HUES6 (cell line): Measurements from ENCODE around the gene NHSL1.

Experiments used
- H3K27ac ChIP-seq: 2 replicates; pipeline ENCODE4 v1.7.0; 2013; ENCODE audit warnings: low read depth, mild to moderate bottlenecking, low read length, inconsistent platforms
- H3K27me3 ChIP-seq: 2 replicates; pipeline ENCODE4 v1.6.1; 2013; ENCODE audit warnings: low read length; ENCODE audit not compliant: control insufficient read depth, insufficient read depth
- H3K36me3 ChIP-seq: 2 replicates; pipeline ENCODE4 v1.6.1; 2013; ENCODE audit warnings: low read length; ENCODE audit not compliant: control insufficient read depth, insufficient read depth
- H3K4me1 ChIP-seq: 2 replicates; pipeline ENCODE4 v1.6.1; 2013; ENCODE audit warnings: low read length; ENCODE audit not compliant: control insufficient read depth, insufficient read depth
- H3K4me3 ChIP-seq: 2 replicates; pipeline ENCODE4 v1.5.1; 2013; ENCODE audit warnings: low read depth, low read length
- H3K9ac ChIP-seq: one replicate; pipeline ENCODE4 v1.6.1; 2013; ENCODE audit warnings: mild to moderate bottlenecking, low read length
- H3K9me3 ChIP-seq: 2 replicates; pipeline ENCODE4 v1.6.1; 2013; ENCODE audit warnings: low read depth, low read length; ENCODE audit not compliant: control insufficient read depth, insufficient read depth

The NHSL1 gene

DNA sequence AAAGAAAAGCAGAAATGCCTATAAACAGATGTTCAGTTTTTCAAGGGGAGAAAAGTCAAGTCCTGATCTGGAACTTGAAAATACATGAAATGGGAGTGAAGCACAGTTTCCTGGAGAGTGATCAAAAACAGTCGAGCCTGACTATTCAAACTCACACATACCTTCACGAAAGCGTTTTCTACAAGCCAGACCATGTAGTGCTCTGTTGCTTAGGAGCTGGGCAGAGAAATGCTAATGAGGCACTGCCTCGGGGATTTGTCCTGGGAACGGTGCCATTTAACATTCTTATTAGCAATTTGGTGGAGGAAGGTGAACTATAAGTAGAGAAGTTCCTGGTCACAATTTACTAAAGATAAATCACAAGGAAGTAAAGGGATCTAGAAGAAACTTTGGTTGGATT is 5.9 kb downstream of the NHSL1 start:
- peak overlapping the region; percentile 44; the same call in 1 of the 2 replicates for H3K27ac ChIP-seq
- no peaks in the 10 kb centered on the region for H3K27me3 ChIP-seq
- peaks cover 8% of the 10 kb centered on the region for H3K36me3 ChIP-seq
- H3K4me3 ChIP-seq, result peak overlapping the region; percentile 4; the same call in 1 of the 2 replicates
- no peaks in the 10 kb centered on the region for H3K9me3 ChIP-seq
- peaks cover 53% of the 10 kb centered on the region for H3K4me1 ChIP-seq
- no peak overlapping the region for H3K9ac ChIP-seq

DNA sequence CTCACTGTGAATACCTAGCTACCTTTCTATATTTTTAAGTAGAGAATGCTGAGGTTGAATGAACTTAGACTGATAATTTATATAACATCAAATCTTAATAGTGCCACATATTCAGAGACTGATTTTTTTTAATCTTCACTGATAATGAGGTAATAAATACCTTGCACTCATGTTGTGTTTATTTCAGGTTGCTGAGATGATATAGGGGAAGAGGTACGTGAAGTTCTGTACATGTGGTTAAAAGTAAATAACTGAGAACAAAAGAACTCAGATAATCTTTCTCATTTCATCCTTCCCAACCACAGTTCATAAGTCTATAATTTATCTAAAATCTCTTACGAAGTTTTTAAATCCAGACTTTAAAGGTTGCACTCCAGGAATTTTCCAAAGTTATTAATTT is 6.4 kb downstream of the NHSL1 start:
- H3K36me3 ChIP-seq, result peaks cover 8% of the 10 kb centered on the region
- H3K4me1 ChIP-seq, result peaks cover 48% of the 10 kb centered on the region
- no peaks in the 10 kb centered on the region for H3K9me3 ChIP-seq
- H3K27ac ChIP-seq, result no peak overlapping the region
- H3K27me3 ChIP-seq, result no peaks in the 10 kb centered on the region
- no peak overlapping the region for H3K4me3 ChIP-seq
- H3K9ac ChIP-seq, result no peak overlapping the region

DNA sequence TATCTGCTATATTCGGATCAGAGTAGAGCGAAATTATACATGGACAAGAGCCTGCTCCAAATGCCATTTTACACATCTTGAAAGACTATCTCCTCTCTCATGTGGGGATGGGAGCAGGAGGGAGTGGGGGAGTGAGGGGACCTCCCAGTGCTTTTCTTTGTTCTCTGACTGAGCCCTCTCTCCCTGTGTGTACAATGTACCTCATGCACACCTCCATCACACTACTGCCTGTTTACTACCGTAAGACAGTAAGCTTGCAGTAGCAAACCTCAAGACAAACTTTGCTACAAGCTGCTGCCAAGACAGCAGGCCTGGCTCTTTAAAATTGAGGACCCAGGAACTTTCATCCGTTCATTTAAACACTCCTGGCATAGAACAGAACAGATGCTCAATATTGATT is 7.2 kb downstream of the NHSL1 start:
- H3K4me3 ChIP-seq, result no peak overlapping the region
- H3K9me3 ChIP-seq, result no peaks in the 10 kb centered on the region
- H3K9ac ChIP-seq, result no peak overlapping the region
- peaks cover 8% of the 10 kb centered on the region for H3K36me3 ChIP-seq
- no peak overlapping the region for H3K27ac ChIP-seq
- H3K4me1 ChIP-seq, result peaks cover 44% of the 10 kb centered on the region
- no peaks in the 10 kb centered on the region for H3K27me3 ChIP-seq

DNA sequence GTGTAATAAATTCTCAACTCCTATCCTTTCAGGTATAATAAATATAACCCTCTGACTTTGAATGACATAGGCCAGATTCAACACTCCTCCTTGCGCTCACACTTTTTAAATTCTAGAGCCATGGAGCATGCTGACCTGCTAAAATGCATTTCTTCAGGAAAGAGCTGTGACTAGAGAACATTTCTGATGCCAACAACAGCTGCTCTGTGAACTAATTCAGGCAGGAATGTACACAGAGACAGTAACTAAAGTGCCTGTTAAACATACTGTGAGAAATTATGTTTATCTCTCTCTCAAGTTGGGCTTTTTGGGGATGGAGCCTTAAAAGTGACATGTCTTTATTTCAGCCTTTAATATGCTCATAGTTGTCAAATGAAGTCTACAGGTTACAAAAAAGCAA is 8.3 kb downstream of the NHSL1 start:
- H3K27ac ChIP-seq, result no peak overlapping the region
- peaks cover 50% of the 10 kb centered on the region for H3K4me1 ChIP-seq
- no peaks in the 10 kb centered on the region for H3K9me3 ChIP-seq
- H3K9ac ChIP-seq, result no peak overlapping the region
- H3K27me3 ChIP-seq, result no peaks in the 10 kb centered on the region
- H3K4me3 ChIP-seq, result no peak overlapping the region
- peaks cover 5% of the 10 kb centered on the region for H3K36me3 ChIP-seq

DNA sequence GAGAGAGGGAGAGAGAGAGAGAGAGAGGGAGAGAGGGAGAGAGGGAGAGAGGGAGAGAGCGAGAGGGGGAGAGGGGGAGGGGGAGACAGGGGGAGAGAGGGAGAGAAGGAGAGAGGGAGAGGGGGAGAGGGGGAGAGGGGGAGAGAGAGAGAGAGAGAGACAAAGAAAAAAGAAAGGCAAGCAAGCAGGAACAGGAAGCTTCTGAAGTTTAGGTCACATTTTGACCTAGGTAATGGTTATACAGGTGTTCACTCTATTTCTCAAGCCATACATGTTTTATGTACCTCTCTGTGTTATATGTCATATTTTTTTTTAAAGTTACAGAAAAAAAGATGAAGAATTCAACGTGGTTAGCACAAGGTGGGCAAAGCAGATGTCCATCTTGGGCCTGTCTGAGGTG is 9.4 kb downstream of the NHSL1 start:
- no peak overlapping the region for H3K9ac ChIP-seq
- H3K36me3 ChIP-seq, result peaks cover 3% of the 10 kb centered on the region
- no peak overlapping the region for H3K4me3 ChIP-seq
- no peaks in the 10 kb centered on the region for H3K9me3 ChIP-seq
- H3K27me3 ChIP-seq, result no peaks in the 10 kb centered on the region
- peaks cover 59% of the 10 kb centered on the region for H3K4me1 ChIP-seq
- no peak overlapping the region for H3K27ac ChIP-seq

DNA sequence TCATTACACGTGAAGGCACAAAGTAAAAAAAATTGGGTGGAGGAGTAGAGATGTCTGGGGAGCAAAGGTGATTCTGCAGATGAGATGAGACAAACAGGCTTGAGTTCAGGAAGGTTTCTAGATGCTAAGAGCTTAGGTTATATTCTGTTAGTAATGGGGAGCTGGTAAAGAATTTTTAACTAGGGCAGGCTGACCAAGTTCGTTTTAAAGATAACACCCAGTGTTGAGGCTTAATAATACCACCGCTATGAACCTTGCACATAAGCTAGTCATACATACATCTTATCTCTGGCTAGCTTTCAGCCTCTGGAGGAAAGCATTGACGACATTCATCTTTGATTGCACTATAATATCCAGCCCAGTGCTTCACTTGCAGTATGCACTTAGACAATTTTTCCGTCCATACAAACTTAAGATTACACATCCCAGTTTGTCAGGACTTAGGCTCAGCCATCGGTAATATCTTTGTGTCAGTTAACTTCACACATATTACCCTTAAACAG is 12.1 kb downstream of the NHSL1 start:
- Histone ChIP-seq H3K9ac (no peak overlapping the region), H3K4me1 (peaks cover 49% of the 10 kb centered on the region), H3K27me3 (no peaks in the 10 kb centered on the region), H3K9me3 (no peaks in the 10 kb centered on the region), H3K27ac (peak overlapping the region; percentile 37; the same call in 1 of the 2 replicates), H3K36me3 (0 out of 2 replicates have a peak, but pooled peaks cover 4% of the 10 kb centered on the region), H3K4me3 (no peak overlapping the region)

DNA sequence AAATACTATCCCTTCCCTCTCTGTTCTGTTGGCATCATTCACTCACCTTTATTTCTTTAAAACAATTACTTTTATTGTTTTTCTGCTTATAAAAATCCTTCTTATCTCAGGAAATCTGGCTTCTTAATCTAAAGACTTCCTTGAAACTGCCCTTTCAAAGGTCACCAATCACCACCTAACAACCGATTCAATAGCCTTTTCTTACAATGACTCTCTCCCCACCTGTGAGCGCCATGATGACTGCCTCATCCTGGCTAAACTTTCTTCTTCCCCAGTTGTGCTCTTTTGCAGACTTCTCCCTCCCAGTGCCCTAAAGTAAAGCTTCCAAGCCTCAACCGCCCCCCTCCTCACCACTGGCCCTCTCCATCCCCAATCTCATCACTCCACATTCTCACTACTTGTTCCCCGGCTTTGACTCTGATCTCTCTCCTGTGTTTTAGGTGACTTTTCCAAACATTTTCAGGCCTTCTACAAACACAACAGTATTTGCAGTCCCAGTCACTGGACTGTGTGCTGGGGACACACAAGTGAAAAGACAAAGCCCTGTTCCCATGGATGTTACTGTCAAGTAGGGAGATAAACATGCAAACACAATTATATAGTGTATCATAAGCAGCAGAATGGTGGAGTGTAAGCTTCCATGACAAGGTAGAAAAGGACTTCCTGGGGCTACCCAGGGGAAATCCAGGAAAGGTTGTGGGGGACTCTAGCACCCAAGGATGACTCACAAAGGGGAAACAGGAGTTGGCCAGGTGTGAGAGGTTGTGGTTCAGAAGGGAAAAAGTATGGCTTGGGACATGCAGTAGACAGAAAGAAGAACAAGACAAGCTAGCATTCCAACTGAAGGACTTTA is 12.8 kb downstream of the NHSL1 start:
- 0 out of 2 replicates have a peak, but pooled peaks cover 4% of the 10 kb centered on the region for H3K36me3 ChIP-seq
- no peaks in the 10 kb centered on the region for H3K9me3 ChIP-seq
- 0 out of 2 replicates have a peak overlapping the region, but pooled peaks have one; percentile 35 for H3K4me3 ChIP-seq
- H3K4me1 ChIP-seq, result peaks cover 47% of the 10 kb centered on the region
- H3K27ac ChIP-seq, result peak overlapping the region; percentile 77
- no peak overlapping the region for H3K9ac ChIP-seq
- no peaks in the 10 kb centered on the region for H3K27me3 ChIP-seq

DNA sequence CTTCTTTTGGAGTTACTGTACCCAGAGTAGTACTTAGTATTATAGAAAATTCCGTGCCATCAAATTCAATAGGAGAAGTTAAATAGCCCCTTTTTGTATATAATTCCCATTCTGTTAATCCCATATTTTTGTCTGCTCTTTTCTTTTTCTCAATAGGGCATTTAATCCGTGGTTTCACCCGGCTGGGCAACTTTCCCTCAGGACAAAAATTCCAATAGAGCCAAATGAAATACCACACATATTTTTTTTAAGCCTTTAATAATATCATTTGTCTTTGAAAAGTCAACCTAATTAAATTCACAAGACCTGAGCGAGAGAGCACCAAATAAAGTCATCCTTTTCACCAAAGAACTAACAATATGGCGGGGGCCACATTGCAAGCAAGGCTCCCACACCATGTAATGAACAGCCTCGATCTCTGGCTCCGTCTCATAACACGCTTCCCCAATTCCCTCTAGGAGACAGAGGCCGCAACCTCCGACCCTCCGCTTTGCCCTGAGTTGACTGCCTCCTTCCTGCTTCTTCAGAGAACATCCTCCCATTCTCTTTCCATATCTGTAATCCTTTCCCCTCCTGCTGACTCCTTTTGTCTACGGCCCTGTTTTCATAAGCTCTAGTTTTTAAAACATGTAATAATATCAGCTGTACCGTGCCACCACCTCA is 13.6 kb downstream of the NHSL1 start:
- H3K4me1 ChIP-seq, result peaks cover 51% of the 10 kb centered on the region
- H3K36me3 ChIP-seq, result 0 out of 2 replicates have a peak, but pooled peaks cover 4% of the 10 kb centered on the region
- peak overlapping the region; percentile 77 for H3K27ac ChIP-seq
- peak overlapping the region; percentile 35; the same call in 1 of the 2 replicates for H3K4me3 ChIP-seq
- no peaks in the 10 kb centered on the region for H3K9me3 ChIP-seq
- H3K9ac ChIP-seq, result no peak overlapping the region
- no peaks in the 10 kb centered on the region for H3K27me3 ChIP-seq

DNA sequence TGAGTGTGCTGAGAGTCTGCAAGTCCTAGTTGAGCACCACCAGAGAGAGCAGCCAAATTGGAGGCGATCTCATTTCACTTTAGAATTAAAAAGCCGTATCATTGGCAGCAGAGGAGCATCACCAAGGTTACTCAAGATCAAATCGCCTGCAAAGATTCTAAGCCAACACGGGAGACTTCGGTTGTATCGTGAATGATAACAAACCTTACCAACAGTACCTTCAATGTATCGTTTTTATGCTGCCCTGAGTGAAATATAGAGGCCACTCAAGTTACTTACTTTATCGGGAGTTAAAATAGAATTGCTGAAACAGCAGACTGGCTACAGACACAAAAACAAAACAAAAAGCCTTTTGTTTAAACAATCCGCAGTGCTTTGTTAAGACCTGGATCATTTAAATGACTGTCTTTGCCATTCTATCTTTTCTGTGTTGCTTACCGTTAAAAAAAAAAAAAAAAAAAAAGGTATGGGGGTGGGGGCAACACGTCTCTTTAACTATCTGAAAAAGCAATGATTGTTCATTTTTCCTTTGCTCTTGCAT is 14.2 kb downstream of the NHSL1 start:
- Histone ChIP-seq H3K4me1 (peaks cover 51% of the 10 kb centered on the region), H3K4me3 (peak overlapping the region; percentile 35), H3K36me3 (0 out of 2 replicates have a peak, but pooled peaks cover 4% of the 10 kb centered on the region), H3K27ac (peak overlapping the region; percentile 77), H3K9me3 (no peaks in the 10 kb centered on the region), H3K27me3 (no peaks in the 10 kb centered on the region), H3K9ac (peak overlapping the region; percentile 2)

DNA sequence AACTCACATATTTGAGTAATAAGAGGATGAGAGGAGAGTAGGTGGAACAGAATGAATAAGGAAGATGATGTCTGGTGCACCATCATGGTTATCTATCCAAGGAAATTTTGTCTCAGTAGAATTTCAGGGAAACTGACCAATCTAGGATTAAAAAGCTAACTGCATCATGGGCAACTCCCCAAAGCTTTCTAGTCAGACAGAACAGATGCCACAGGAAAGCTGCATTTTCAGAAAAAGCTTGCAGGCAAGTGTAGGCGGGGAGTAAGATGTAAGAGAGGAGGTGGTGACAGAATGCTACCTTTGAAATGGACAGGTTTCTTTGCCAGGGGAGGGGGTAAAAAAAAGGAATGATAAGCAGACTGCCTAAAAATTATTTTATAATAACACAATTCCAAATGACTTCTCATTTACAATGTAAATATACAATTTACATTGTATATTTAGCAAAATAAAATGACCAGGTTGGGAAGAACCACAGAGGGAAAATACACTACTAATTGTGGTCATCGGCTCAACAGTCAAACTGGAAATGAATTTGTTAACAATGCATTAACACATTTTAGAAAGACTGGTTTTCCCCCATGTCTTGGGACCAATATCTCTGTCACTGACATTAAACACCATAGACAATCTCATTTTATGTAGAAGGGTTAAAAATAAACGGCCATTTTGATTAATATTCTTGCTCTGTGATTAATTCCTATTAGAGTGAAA is 15.1 kb downstream of the NHSL1 start:
- 0 out of 2 replicates have a peak, but pooled peaks cover 4% of the 10 kb centered on the region for H3K36me3 ChIP-seq
- no peak overlapping the region for H3K9ac ChIP-seq
- H3K27ac ChIP-seq, result peak overlapping the region; percentile 77; the same call in 1 of the 2 replicates
- no peaks in the 10 kb centered on the region for H3K27me3 ChIP-seq
- H3K4me3 ChIP-seq, result no peak overlapping the region
- H3K4me1 ChIP-seq, result peaks cover 56% of the 10 kb centered on the region
- H3K9me3 ChIP-seq, result no peaks in the 10 kb centered on the region
